ENCODE data around the gene C17orf67.

GRCh38 chr17:56833809-56834379, at the start of gene C17orf67, which contains the start of gene DGKE:
- TF ChIP-seq, protein P1, sequence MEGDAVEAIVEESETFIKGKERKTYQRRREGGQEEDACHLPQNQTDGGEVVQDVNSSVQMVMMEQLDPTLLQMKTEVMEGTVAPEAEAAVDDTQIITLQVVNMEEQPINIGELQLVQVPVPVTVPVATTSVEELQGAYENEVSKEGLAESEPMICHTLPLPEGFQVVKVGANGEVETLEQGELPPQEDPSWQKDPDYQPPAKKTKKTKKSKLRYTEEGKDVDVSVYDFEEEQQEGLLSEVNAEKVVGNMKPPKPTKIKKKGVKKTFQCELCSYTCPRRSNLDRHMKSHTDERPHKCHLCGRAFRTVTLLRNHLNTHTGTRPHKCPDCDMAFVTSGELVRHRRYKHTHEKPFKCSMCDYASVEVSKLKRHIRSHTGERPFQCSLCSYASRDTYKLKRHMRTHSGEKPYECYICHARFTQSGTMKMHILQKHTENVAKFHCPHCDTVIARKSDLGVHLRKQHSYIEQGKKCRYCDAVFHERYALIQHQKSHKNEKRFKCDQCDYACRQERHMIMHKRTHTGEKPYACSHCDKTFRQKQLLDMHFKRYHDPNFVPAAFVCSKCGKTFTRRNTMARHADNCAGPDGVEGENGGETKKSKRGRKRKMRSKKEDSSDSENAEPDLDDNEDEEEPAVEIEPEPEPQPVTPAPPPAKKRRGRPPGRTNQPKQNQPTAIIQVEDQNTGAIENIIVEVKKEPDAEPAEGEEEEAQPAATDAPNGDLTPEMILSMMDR (IDR thresholded peaks at IDR 0.05) = peak in 1 of 3 experiments; percentile 5
- peak in 1 of 2 donors; percentile 76 for TF ChIP-seq POLR2A (IDR thresholded peaks at IDR 0.05)
